B cell (primary cell): Measurements from ENCODE around the gene MTMR10. TPM values are rescaled to one million over a fixed set of nuclear protein-coding genes. Genes with fewer than 3 reads are reported as not detected.
A peak's percentile ranks its signal among the peaks of the same experiment; 100 is the strongest.

Experiments used
- ATAC-seq: fragments of 200-7000 bp; cut with Tn5 transposase; one replicate; pipeline ENCODE4 v1.10.0; 2021; ENCODE audit warnings: low read depth, mild to moderate bottlenecking, moderate number of reproducible peaks, moderate library complexity
- CTCF ChIA-PET: fragments of 350-600 bp; sonication (Branson Sonifier 250); formaldehyde crosslinking; loops from one replicate; lab custom pipeline; 2021; ENCODE audit warnings: antibody characterized with exemption, inconsistent platforms; lab: Charles Lee
- POLR2A ChIA-PET: fragments of 350-600 bp; sonication (Branson Sonifier 250); formaldehyde crosslinking; loops from one replicate; lab custom pipeline; 2021; ENCODE audit warnings: antibody characterized with exemption; lab: Charles Lee
- DNase-seq: peaks from one replicate; pipeline ENCODE4 v3.0.0; 2013
- H2AFZ ChIP-seq: 2 replicates; pipeline ENCODE4 v1.6.1; 2012; ENCODE audit warnings: mild to moderate bottlenecking, low read depth, low read length; ENCODE audit not compliant: insufficient read depth, poor library complexity, severe bottlenecking
- H3K27ac ChIP-seq, 2 donors: 1 replicate in 1 of 2; 2 replicates in 1 of 2; pipeline ENCODE4 v1.5.1; 2012 to 2013; ENCODE audit warnings: low read length in 2 of 2, mild to moderate bottlenecking in 2 of 2, moderate library complexity in 1 of 2
- H3K27me3 ChIP-seq, 4 experiments: fragments of 200-600 bp in 1 of 4; sonication (generic) in 1 of 4; replicated peaks in 1 of 4; 1 replicate in 2 of 4; 2 replicates in 2 of 4; pipeline versions ENCODE4 v1.6.1 to v1.7.0; 2013 to 2016; ENCODE audit warnings: low read length in 3 of 4, mild to moderate bottlenecking in 2 of 4, mixed read lengths in 1 of 4, moderate library complexity in 1 of 4; ENCODE audit not compliant: insufficient read depth in 4 of 4, control insufficient read depth in 3 of 4; ENCODE audit errors: control extremely low read depth in 1 of 4
- H3K36me3 ChIP-seq, 2 experiments: replicated peaks in 1 of 2; 1 replicate in 1 of 2; 2 replicates in 1 of 2; pipeline versions ENCODE4 v1.6.1 to v1.7.1; 2013; ENCODE audit warnings: low read length in 1 of 2; ENCODE audit not compliant: insufficient read depth in 2 of 2, control insufficient read depth in 1 of 2; ENCODE audit errors: control extremely low read depth in 1 of 2, extremely low read depth in 1 of 2
- H3K4me1 ChIP-seq, 2 donors: fragments of 200-600 bp in 1 of 2; sonication (generic) in 1 of 2; 1 replicate in 1 of 2; 2 replicates in 1 of 2; pipeline versions ENCODE4 v1.5.1 to v1.6.1; 2013 to 2017; ENCODE audit warnings: low read length in 2 of 2; ENCODE audit not compliant: control insufficient read depth in 2 of 2, insufficient read depth in 2 of 2
- H3K4me2 ChIP-seq: replicated peaks from 2 replicates; pipeline ENCODE3; 2012; ENCODE audit warnings: mild to moderate bottlenecking, low read depth, low read length; ENCODE audit not compliant: poor library complexity, severe bottlenecking
- H3K4me3 ChIP-seq, 5 experiments: fragments of 200-600 bp in 1 of 5; sonication (generic) in 1 of 5; 1 replicate in 3 of 5; 2 replicates in 2 of 5; pipeline versions ENCODE4 v1.5.1 to v1.7.0; 2011 to 2016; ENCODE audit warnings: low read length in 4 of 5, mild to moderate bottlenecking in 4 of 5, low read depth in 2 of 5, control low read depth in 1 of 5, moderate library complexity in 1 of 5; ENCODE audit not compliant: insufficient read depth in 1 of 5; ENCODE audit errors: control extremely low read depth in 1 of 5, extremely low read depth in 1 of 5
- H3K79me2 ChIP-seq: fragments of 200-600 bp; sonication (generic); one replicate; pipeline ENCODE4 v1.6.0; 2016; ENCODE audit warnings: low read length; ENCODE audit not compliant: control insufficient read depth, insufficient read depth
- H3K9ac ChIP-seq: fragments of 200-600 bp; sonication (generic); 2 replicates; pipeline ENCODE4 v1.6.1; 2017; ENCODE audit warnings: mild to moderate bottlenecking, low read length, moderate library complexity
- H3K9me3 ChIP-seq, 3 donors: one replicate each; pipeline versions ENCODE4 v1.6.1 to v1.7.1; 2013; ENCODE audit warnings: low read length in 2 of 3; ENCODE audit not compliant: control insufficient read depth in 2 of 3, insufficient read depth in 1 of 3; ENCODE audit errors: control extremely low read depth in 1 of 3
- H4K20me1 ChIP-seq: 2 replicates; pipeline ENCODE4 v1.6.0; 2012; ENCODE audit warnings: mild to moderate bottlenecking, low read length; ENCODE audit not compliant: insufficient read depth, control insufficient read depth, poor library complexity, severe bottlenecking
- H3K27ac Mint-ChIP-seq: one replicate; pipeline ENCODE4 v1.8.0; 2021; ENCODE audit warnings: mixed read lengths
- H3K27me3 Mint-ChIP-seq: one replicate; pipeline ENCODE4 v1.8.0; 2021; ENCODE audit warnings: mixed read lengths
- H3K4me1 Mint-ChIP-seq: one replicate; pipeline ENCODE4 v1.8.0; 2021; ENCODE audit warnings: mixed read lengths
- H3K4me3 Mint-ChIP-seq: one replicate; pipeline ENCODE4 v1.8.0; 2021; ENCODE audit warnings: mixed read lengths
- H3K9me3 Mint-ChIP-seq: one replicate; pipeline ENCODE4 v1.8.0; 2022; ENCODE audit warnings: mixed read lengths; ENCODE audit not compliant: insufficient read depth
- EZH2 ChIP-seq: IDR thresholded peaks from 2 replicates; pipeline ENCODE4 v1.6.1; 2012; ENCODE audit warnings: borderline replicate concordance, low read depth, mild to moderate bottlenecking, moderate library complexity, low read length; ENCODE audit not compliant: insufficient read depth, poor library complexity, severe bottlenecking
- WGBS: methylation state at CpG from one replicate; pipeline ENCODE4 v1.1.5; 2013; ENCODE audit warnings: missing lambda C conversion rate; ENCODE audit not compliant: insufficient coverage; 5-methylcytosine and 5-hydroxymethylcytosine counted together
- intact Hi-C: fragments of 100-400 bp; cut with micrococcal nuclease; formaldehyde crosslinking; loops from one replicate; pipeline ENCODE4 v1.10.0; 2022
- polyA plus RNA-seq: library from polyadenylated mRNA; depleted of rRNA; stranded (reverse); fragments of >200 nt; gene quantifications from 2 replicates; pipeline ENCODE4 v1.2.3, GENCODE V29; 2012
- total RNA-seq, 2 donors: library from RNA; stranded (reverse); fragments of 120-200 nt in 1 of 2; gene quantifications; 1 replicate in 1 of 2; 2 replicates in 1 of 2; pipeline versions ENCODE4 v1.2.3 to v1.2.4, GENCODE V29; 2013 to 2022
- TF ChIP-seq, protein P1 (sequence below): fragments of 200-600 bp; IDR thresholded peaks from one replicate; pipeline ENCODE4 v1.8.0; 2022; ENCODE audit warnings: antibody characterized with exemption, mild to moderate bottlenecking

The MTMR10 gene
- total and polyA plus RNA-seq, 2 donors (not counting 1 experiment from before 2014, with no cell fraction given), result 27.9 to 50.2 TPM

- Mint-ChIP-seq H3K27me3 (no peaks in the 10 kb centered on the region), H3K4me1 (peaks cover 42% of the 10 kb centered on the region), H3K9me3 (no peaks in the 10 kb centered on the region), H3K4me3 (no peak overlapping the region), H3K27ac (no peak overlapping the region)
- ChIA-PET CTCF (no interaction called here), POLR2A (no interaction called here)
- 86% methylated on average over 4 of the region's 7 CpGs for WGBS
- H2AFZ ChIP-seq, result no peak overlapping the region
- no peak for DNase-seq
- no peaks in the 10 kb centered on the region for H3K79me2 ChIP-seq
- no peaks in the 10 kb centered on the region for H3K9me3 ChIP-seq
- TF ChIP-seq EZH2, result no peak
- intact Hi-C loops, result no loop called here
- peaks cover 21% of the 10 kb centered on the region in 2 donors for H3K4me1 ChIP-seq
- H3K4me2 ChIP-seq, result no peak overlapping the region
- ATAC-seq, result no peak
- no peaks in the 10 kb centered on the region for H4K20me1 ChIP-seq
- H3K27ac ChIP-seq, result no peak overlapping the region
- H3K36me3 ChIP-seq, result no peaks in the 10 kb centered on the region
- H3K9ac ChIP-seq, result no peak overlapping the region
- H3K4me3 ChIP-seq, result no peak overlapping the region
- no peaks in the 10 kb centered on the region for H3K27me3 ChIP-seq
These were observed 44.2 kb upstream of the MTMR10 start for GRCh38 chr15:31035610-31036009.

- Histone ChIP-seq H3K79me2 (no peaks in the 10 kb centered on the region), H3K4me2 (peak overlapping the region; percentile 21), H3K4me1 (peaks cover 21% of the 10 kb centered on the region in 2 donors), H3K36me3 (no peaks in the 10 kb centered on the region), H3K9ac (no peak overlapping the region), H4K20me1 (no peaks in the 10 kb centered on the region), H3K4me3 (no peak overlapping the region), H3K9me3 (no peaks in the 10 kb centered on the region), H3K27ac (no peak overlapping the region), H3K27me3 (no peaks in the 10 kb centered on the region), H2AFZ (no peak overlapping the region)
- POLR2A ChIA-PET, result no interaction called here
- Mint-ChIP-seq H3K4me3 (no peak overlapping the region), H3K27me3 (no peaks in the 10 kb centered on the region), H3K9me3 (no peaks in the 10 kb centered on the region), H3K27ac (no peak overlapping the region), H3K4me1 (peaks cover 41% of the 10 kb centered on the region)
- WGBS, result 93% methylated on average over 2 of the region's 4 CpGs
- DNase-seq, result no peak
- intact Hi-C loops, result loop anchor here (5.0 kb wide), 1 partner anchor 42 kb away; the partner anchor contains the start of gene MTMR10
- CTCF ChIA-PET, result interaction anchor here (0.8 to 1.5 kb wide), 3 partner anchors 17 to 31 kb away, joined by 3 to 4 read pairs (median 3); no protein-coding TSS in a partner anchor
- no peak for TF ChIP-seq EZH2
- TF ChIP-seq, protein P1, sequence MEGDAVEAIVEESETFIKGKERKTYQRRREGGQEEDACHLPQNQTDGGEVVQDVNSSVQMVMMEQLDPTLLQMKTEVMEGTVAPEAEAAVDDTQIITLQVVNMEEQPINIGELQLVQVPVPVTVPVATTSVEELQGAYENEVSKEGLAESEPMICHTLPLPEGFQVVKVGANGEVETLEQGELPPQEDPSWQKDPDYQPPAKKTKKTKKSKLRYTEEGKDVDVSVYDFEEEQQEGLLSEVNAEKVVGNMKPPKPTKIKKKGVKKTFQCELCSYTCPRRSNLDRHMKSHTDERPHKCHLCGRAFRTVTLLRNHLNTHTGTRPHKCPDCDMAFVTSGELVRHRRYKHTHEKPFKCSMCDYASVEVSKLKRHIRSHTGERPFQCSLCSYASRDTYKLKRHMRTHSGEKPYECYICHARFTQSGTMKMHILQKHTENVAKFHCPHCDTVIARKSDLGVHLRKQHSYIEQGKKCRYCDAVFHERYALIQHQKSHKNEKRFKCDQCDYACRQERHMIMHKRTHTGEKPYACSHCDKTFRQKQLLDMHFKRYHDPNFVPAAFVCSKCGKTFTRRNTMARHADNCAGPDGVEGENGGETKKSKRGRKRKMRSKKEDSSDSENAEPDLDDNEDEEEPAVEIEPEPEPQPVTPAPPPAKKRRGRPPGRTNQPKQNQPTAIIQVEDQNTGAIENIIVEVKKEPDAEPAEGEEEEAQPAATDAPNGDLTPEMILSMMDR, result no peak
- ATAC-seq, result no peak
These were observed 42.7 kb upstream of the MTMR10 start for GRCh38 chr15:31034152-31034551.
